Lung microvascular endothelial cell (primary cell): Measurements from ENCODE around the gene ERBB4. TPM values are rescaled to one million over a fixed set of nuclear protein-coding genes. Genes with fewer than 3 reads are reported as not detected.

Experiments used
- DNase-seq, 2 donors: peaks; one replicate each; pipeline versions ENCODE4 v3.0.0 to v3.0.0-alpha.2; 2010; ENCODE audit warnings: low read depth in 2 of 2
- total RNA-seq: library from RNA; depleted of rRNA; stranded (reverse); fragments of >200 nt; gene quantifications from 2 replicates; pipeline ENCODE4 v1.2.1, GENCODE V29; 2014

Gene ERBB4
- total RNA-seq, 1 donor from 2014 or later = under 0.01 TPM

DNA sequence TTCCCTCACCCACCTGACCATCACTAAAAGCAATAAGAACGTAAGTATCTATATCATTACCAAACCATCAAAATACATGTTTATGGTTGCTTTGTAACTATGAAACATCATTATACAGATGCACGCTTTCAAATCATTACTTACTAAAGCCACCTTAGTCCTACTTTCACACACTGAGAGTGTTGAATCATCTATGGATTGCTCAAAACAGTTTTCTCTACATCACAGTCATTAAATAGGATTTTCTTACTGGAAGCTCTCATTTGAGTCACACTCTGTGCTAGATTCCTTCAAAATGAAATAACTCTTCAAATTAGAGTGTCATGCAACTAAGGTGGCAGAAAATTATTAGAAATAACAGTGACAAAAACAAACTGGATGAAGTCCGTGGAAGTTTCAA, 1103.8 kb downstream of the ERBB4 start:
- no peak for DNase-seq

DNA sequence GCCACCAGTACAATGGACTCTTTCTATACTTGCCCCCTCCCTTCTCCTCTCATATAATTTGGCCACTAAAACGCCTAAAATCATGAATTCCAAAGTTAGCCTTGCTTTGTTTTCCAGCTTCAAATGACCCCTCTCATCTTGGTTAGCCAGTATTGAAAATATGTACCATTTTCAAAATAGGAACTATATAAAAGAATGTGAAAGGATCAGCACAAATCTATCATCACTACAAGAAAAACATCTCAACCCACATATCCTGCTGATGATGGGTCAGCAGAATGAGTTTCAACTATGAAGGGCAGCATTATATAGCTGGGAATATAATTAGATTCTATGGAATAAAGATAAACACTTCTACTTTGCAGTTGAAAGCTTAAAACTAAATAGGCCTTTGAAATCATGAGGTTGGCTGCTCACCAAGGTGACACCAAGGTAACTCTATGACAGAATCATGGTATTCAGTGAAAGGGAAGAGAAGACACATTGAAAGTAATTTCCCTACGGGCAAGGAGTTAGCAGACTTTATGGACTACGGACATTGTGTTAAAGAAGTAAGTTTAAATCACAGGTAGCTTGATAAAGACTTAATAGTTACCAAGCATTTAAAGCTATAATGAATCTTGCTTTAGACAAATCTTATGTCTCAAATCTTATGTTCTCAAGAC, 1109.2 kb downstream of the ERBB4 start:
- peak in 1 of 2 donors; percentile 61 for DNase-seq

DNA sequence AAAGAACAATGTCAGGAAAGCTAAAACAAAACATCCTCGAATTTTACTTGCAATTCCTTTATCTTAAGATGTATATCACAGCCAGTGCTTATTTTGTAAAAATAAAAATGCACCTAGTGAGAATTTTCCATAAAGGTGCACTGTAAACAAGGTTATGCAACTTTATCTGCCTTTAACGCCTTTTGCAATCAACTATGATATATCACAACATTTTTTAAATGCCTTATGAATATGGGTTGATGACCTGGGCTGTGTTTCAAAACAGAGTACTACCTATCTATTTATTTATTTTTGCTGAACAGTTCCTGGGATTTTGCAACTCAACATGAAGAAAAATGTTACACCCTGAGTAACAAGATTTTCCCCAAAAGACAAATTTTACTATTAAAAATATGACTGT, 1112.4 kb downstream of the ERBB4 start:
- DNase-seq = no peak

- no peak for DNase-seq
Observed at GRCh38 chr2:211423018-211423417, 1115.6 kb downstream of the ERBB4 start.

GRCh38 chr2:211417544-211417943, 1121.1 kb downstream of the ERBB4 start:
- DNase-seq = no peak

- no peak for DNase-seq
Observed at GRCh38 chr2:211416373-211416772, 1122.2 kb downstream of the ERBB4 start.

GRCh38 chr2:211413746-211414145, 1124.9 kb downstream of the ERBB4 start:
- DNase-seq = no peak

GRCh38 chr2:211408483-211408891, 1130.1 kb downstream of the ERBB4 start:
- peak; percentile 8 to 59 for DNase-seq

- no peak for DNase-seq
Observed at GRCh38 chr2:211407076-211407475, 1131.5 kb downstream of the ERBB4 start.

DNA sequence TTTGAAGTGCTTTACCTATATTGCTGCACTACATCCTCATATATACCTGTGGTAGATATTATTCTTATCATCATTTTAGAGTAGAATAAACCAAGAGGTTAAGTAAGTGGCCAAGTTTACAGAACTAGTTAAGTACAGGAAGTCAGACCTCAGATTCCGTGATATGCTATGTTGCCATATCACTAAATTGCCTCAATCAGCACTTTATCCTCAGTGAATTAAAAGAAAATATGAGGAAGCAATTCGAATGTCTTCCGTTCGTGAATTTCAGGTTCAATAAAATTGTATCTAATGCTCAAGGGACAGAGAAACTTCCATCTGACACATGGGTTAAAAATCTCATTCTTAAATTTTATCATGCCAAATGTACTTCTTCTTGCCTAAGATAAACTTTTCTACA, 1133.6 kb downstream of the ERBB4 start:
- no peak for DNase-seq

- no peak for DNase-seq
Observed at GRCh38 chr2:211404098-211404497, 1134.5 kb downstream of the ERBB4 start.

- no peak for DNase-seq
Observed at GRCh38 chr2:211401328-211401727, 1137.3 kb downstream of the ERBB4 start.

DNA sequence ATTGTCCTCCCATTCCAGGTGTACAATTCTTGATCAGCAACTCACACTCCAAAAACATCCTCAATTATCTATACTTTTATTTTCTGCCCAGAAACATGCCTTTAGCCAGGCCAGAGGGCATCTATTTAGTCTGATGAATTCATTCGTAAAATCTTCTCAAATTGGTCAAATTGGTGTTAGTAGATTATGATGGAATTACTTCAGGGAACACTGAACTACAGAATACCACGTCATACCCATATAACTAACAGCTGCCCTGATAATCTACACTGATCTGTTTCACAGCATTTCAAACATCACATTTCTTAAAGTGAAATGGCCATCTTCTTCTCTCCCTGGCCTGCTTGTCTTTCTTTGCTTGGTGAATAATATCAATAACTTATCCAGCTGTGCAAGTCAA, 1140.8 kb downstream of the ERBB4 start:
- DNase-seq = no peak

DNA sequence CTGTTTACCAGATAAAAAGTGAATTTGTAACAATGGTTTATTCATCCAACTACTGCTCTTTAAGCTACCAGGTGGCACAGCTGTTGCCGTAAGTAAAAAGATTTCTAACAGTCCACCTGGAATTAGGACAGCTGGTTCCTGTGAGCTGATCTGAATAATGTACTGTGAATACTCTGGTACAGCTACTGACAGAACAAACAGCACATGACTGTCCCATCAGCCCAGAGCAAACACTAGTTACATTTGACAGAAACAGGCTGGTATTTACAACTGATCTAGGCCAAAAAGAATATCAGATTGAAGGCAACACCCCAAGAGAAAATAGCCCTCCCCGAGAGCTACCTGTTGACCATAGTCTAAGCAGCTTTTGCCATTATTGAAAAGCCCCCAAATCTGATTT, 1141.8 kb downstream of the ERBB4 start:
- no peak for DNase-seq

GRCh38 chr2:211391189-211391567, 1147.4 kb downstream of the ERBB4 start:
- no peak for DNase-seq

DNA sequence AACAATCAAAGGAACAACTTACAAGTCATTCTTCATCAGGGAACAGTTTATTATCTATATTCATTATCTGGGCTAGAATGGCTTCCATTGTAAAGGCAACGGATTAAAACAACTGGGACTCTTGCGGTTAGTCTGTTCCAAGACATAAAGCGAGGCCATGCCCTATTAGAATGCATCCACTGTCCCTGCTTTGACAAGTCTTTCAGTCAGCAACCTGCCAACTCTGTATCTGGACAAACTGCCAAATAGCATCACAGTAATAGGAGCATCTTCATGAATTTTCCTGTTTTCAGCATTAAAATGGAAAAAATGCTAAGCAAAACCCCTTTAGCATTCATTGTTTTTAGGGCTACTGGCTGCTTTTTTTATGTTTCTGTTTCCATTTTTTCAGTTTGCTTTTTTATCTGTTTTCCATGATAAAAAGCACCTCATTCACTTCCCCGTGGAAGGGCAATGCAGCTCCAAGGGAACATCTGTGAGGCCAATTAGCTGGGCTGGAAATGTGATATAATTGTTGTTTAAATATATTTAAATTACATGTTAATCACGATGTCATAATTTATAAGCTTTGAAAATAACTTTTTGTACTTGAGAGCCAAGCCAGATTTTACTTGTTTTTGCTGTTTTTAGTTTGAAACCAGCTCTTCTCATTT, 1147.9 kb downstream of the ERBB4 start:
- no peak for DNase-seq

DNA sequence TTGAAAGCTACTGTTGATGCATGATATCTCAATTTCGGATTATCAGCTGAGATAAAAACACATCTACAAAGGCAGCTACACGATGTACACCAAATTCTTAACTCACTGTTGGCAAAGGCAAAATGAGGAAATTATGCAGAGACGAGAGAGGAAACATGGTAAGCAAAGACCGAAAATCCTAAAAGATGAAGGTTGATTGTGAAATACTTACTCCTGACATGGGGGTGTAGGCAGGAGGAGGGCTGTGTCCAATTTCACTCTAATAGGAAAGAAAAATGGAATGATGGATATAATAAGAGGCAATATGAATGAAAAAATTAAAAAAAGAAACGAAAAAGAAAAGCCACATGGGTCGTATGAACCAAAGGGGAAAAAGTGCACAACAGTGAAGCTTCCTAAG, 1150.9 kb downstream of the ERBB4 start:
- DNase-seq = no peak

- DNase-seq = no peak
Observed at GRCh38 chr2:211380041-211380440, 1158.6 kb downstream of the ERBB4 start.

GRCh38 chr2:211376410-211376809, 1162.2 kb downstream of the ERBB4 start:
- no peak for DNase-seq

DNA sequence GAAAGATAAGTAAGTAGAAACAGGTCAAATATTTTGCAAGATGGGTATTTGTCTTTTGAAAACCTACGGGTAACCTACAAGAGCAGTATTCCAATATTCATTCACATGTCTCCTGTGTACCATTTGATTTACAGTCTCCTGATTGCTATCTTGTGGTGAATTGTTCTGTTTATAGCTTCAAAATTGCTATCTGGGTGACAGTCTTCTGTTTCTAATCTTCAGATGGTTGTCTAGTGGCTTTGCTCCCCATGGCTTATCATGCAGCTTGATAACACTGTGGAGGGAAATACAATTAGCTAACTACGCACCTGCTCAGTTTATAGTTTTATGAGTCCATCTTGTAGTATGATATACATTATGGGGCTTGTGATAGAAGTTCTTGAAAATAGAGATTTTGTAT, 1165.4 kb downstream of the ERBB4 start:
- DNase-seq = no peak

DNA sequence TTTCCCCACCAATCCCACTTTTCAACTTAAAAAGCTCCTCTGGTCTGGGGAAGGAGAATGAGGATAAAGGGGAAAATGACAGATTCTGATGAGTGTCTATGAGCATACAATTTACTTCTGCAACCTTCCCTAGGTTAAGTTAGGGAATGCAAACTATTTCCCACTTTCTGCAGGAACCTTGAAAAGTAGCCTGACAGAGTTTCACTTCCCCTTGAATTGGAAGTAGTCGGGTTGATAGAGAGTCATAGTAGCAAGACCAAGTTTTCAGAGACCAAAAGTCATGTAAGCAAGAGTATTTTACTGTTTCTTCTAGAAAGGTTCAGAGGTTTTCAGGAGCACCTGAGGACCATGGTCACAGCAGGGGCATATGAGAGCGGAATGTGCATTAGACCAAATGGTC, 1167.1 kb downstream of the ERBB4 start:
- DNase-seq = no peak

- no peak for DNase-seq
Observed at GRCh38 chr2:211368467-211368866, 1170.1 kb downstream of the ERBB4 start.

GRCh38 chr2:211367711-211368110, 1170.9 kb downstream of the ERBB4 start:
- DNase-seq = no peak

DNA sequence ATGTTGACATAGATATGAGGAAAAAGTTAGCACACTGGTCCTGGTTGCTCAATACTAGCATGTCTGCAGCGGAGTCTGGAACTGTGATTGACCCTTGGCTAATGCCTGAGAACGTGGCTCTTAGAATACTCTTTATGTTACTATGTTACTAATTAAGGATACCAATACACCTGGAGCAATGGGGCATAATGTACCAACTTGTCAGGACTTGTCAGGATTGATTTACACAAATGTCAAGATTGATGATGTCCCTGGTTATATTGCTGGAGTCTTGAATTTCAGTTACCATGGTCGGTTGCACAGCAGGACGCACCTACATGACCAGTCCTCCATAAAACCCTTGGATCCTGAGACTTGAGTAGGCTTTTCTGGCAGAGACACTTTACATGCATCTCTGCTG, 1171.3 kb downstream of the ERBB4 start:
- DNase-seq = no peak
